Measurements from ENCODE around the gene LGALS4.
A peak's percentile ranks its signal among the peaks of the same experiment; 100 is the strongest.
"Not testable (repeated sequence)": the region's sequence is repeated elsewhere in the genome, so short reads cannot be mapped to it uniquely, and the experiment has no call there.

The LGALS4 gene

GRCh38 chr19:38792250-38793111 is 20.3 kb downstream of the LGALS4 start:
- no peak overlapping the region for H3K4me3 ChIP-seq (ENCODE audit: control insufficient read depth, low read depth, low read length)
- no peak for DNase-seq (ENCODE audit: low read depth)
- TF ChIP-seq CTCF (IDR thresholded peaks at IDR 0.05; ENCODE audit: control insufficient read depth, insufficient read depth, low read depth, low read length, missing control alignments): peak; percentile 15

- not testable (repeated sequence) for H3K4me3 ChIP-seq (ENCODE audit: control insufficient read depth, low read depth, low read length); DNase-seq (ENCODE audit: low read depth)
Measured at GRCh38 chr19:38791451-38792064, 21.2 kb downstream of the LGALS4 start.

GRCh38 chr19:38790507-38791403 is 22.0 kb downstream of the LGALS4 start:
- DNase-seq (ENCODE audit: low read depth); H3K4me3 ChIP-seq (ENCODE audit: control insufficient read depth, low read depth, low read length): not testable (repeated sequence)

GRCh38 chr19:38788478-38789243 is 24.1 kb downstream of the LGALS4 start, which contains the start of gene LGALS7B:
TSS of gene LGALS7B (plus strand) at chr19:38789200. CDS start at chr19:38789227, 27 bp downstream.
- TF ChIP-seq CTCF (IDR thresholded peaks at IDR 0.05; ENCODE audit: control insufficient read depth, insufficient read depth, low read depth, low read length, missing control alignments): no peak
- H3K4me3 ChIP-seq (ENCODE audit: control insufficient read depth, low read depth, low read length): no peak within 1 kb of the TSS
- no peak for DNase-seq (ENCODE audit: low read depth)

GRCh38 chr19:38786572-38787265 is 26.0 kb downstream of the LGALS4 start:
- DNase-seq (ENCODE audit: low read depth): no peak
- H3K4me3 ChIP-seq (ENCODE audit: control insufficient read depth, low read depth, low read length): no peak overlapping the region
- TF ChIP-seq CTCF (IDR thresholded peaks at IDR 0.05; ENCODE audit: control insufficient read depth, insufficient read depth, low read depth, low read length, missing control alignments): no peak

GRCh38 chr19:38786061-38786460 is 26.7 kb downstream of the LGALS4 start:
- DNase-seq (ENCODE audit: low read depth); H3K4me3 ChIP-seq (ENCODE audit: control insufficient read depth, low read depth, low read length): not testable (repeated sequence)

GRCh38 chr19:38785187-38785699 is 27.5 kb downstream of the LGALS4 start:
- no peak for TF ChIP-seq CTCF (IDR thresholded peaks at IDR 0.05; ENCODE audit: control insufficient read depth, insufficient read depth, low read depth, low read length, missing control alignments)
- H3K4me3 ChIP-seq (ENCODE audit: control insufficient read depth, low read depth, low read length): no peak overlapping the region
- DNase-seq (ENCODE audit: low read depth): no peak
